GM23338 (cell line): ENCODE measurements around the gene IGFBP4. TPM values are rescaled to one million over a fixed set of nuclear protein-coding genes. Genes with fewer than 3 reads are reported as not detected.

Source experiments
- ATAC-seq: fragments of 200-7000 bp; cut with Tn5 transposase; 3 replicates; pipeline ENCODE4 v1.9.1; 2020
- DNase-seq: peaks from one replicate; pipeline ENCODE4 v3.0.0-alpha.2; 2015; ENCODE audit warnings: low spot score
- H2AFZ ChIP-seq: fragments of 200-600 bp; sonication (generic); 2 replicates; pipeline ENCODE4 v1.8.0; 2016; ENCODE audit warnings: antibody characterized with exemption, mild to moderate bottlenecking, moderate library complexity
- H3F3A ChIP-seq: fragments of 200-600 bp; sonication (generic); replicated peaks from 2 replicates; pipeline ENCODE4 v1.8.0; 2017; ENCODE audit warnings: antibody characterized with exemption, mixed run types, low read depth
- H3K27ac ChIP-seq: fragments of 200-600 bp; sonication (generic); 2 replicates; pipeline ENCODE4 v1.6.1; 2016; ENCODE audit warnings: low read depth
- H3K27me3 ChIP-seq: fragments of 200-600 bp; sonication (generic); 2 replicates; pipeline ENCODE4 v1.8.0; 2016; ENCODE audit warnings: mild to moderate bottlenecking, mixed run types, moderate library complexity; ENCODE audit not compliant: insufficient read depth
- H3K36me3 ChIP-seq: fragments of 200-600 bp; sonication (generic); 2 replicates; pipeline ENCODE4 v1.8.0; 2016; ENCODE audit warnings: mild to moderate bottlenecking; ENCODE audit not compliant: insufficient read depth
- H3K4me1 ChIP-seq: fragments of 200-600 bp; sonication (generic); 2 replicates; pipeline ENCODE4 v1.8.0; 2016; ENCODE audit warnings: mild to moderate bottlenecking, moderate library complexity; ENCODE audit not compliant: insufficient read depth
- H3K4me2 ChIP-seq: fragments of 200-600 bp; sonication (generic); 2 replicates; pipeline ENCODE4 v1.7.1; 2017; ENCODE audit warnings: mixed run types
- H3K4me3 ChIP-seq: fragments of 200-600 bp; sonication (generic); 2 replicates; pipeline ENCODE4 v1.6.1; 2016; ENCODE audit warnings: mixed run types
- H3K79me2 ChIP-seq: fragments of 200-600 bp; sonication (generic); replicated peaks from 2 replicates; pipeline ENCODE4 v1.8.0; 2017; ENCODE audit warnings: mild to moderate bottlenecking; ENCODE audit not compliant: insufficient read depth
- H3K9me2 ChIP-seq: fragments of 200-600 bp; sonication (generic); 2 replicates; pipeline ENCODE4 v1.8.0; 2017; ENCODE audit not compliant: insufficient read depth
- H4K20me1 ChIP-seq: fragments of 200-600 bp; sonication (generic); replicated peaks from 2 replicates; pipeline ENCODE4 v1.8.0; 2017; ENCODE audit warnings: mild to moderate bottlenecking; ENCODE audit not compliant: insufficient read depth
- H3K27ac Mint-ChIP-seq: 2 replicates; pipeline ENCODE4 v1.8.0; 2020; ENCODE audit warnings: inconsistent platforms, mild to moderate bottlenecking, moderate library complexity, mixed read lengths
- H3K27me3 Mint-ChIP-seq: 3 replicates; pipeline ENCODE4 v1.8.0; 2022; ENCODE audit warnings: low read depth, mild to moderate bottlenecking, moderate library complexity, mixed read lengths, inconsistent platforms; ENCODE audit not compliant: insufficient read depth, poor library complexity
- H3K36me3 Mint-ChIP-seq: 3 replicates; pipeline ENCODE4 v1.8.0; 2021; ENCODE audit warnings: low read depth, mild to moderate bottlenecking, inconsistent platforms, moderate library complexity, mixed read lengths
- H3K4me1 Mint-ChIP-seq: 3 replicates; pipeline ENCODE4 v1.8.0; 2020; ENCODE audit warnings: mild to moderate bottlenecking, inconsistent platforms, mixed read lengths
- H3K4me3 Mint-ChIP-seq: 3 replicates; pipeline ENCODE4 v1.8.0; 2021; ENCODE audit warnings: moderate library complexity, mild to moderate bottlenecking, inconsistent platforms, mixed read lengths
- H3K9me3 Mint-ChIP-seq: 3 replicates; pipeline ENCODE4 v1.8.0; 2020; ENCODE audit warnings: moderate library complexity, mild to moderate bottlenecking, inconsistent platforms, mixed read lengths
- CREB1 ChIP-seq: fragments of 250-450 bp; sonication (Bioruptor Pico); IDR thresholded peaks from 2 replicates; pipeline ENCODE4 v1.5.0; 2020; ENCODE audit warnings: low read depth, mild to moderate bottlenecking, moderate library complexity
- EZH2 ChIP-seq: fragments of 200-600 bp; sonication (generic); IDR thresholded peaks from one replicate; pipeline ENCODE4 v1.8.0; 2017; ENCODE audit warnings: antibody characterized with exemption, mild to moderate bottlenecking, low read depth; ENCODE audit not compliant: unreplicated experiment
- EZH2phosphoT487 ChIP-seq: fragments of 200-600 bp; sonication (generic); IDR thresholded peaks from one replicate; pipeline ENCODE4 v1.8.1; 2018; ENCODE audit warnings: antibody characterized with exemption; ENCODE audit not compliant: unreplicated experiment
- JUNB ChIP-seq: IDR thresholded peaks from one replicate; pipeline ENCODE4 v1.6.1; 2016; ENCODE audit warnings: antibody characterized with exemption; ENCODE audit not compliant: unreplicated experiment
- NANOG ChIP-seq: IDR thresholded peaks from 2 replicates; pipeline ENCODE4 v1.6.1; 2016; ENCODE audit warnings: antibody characterized with exemption, borderline replicate concordance
- POLR2AphosphoS5 ChIP-seq: IDR thresholded peaks from 2 replicates; pipeline ENCODE4 v1.6.1; 2016; ENCODE audit warnings: antibody characterized with exemption, low read depth
- ZNF331 ChIP-seq: fragments of 250-450 bp; sonication (Bioruptor Pico); IDR thresholded peaks from 2 replicates; pipeline ENCODE4 v1.5.0; 2020; ENCODE audit warnings: low read depth, mild to moderate bottlenecking, moderate library complexity
- polyA plus RNA-seq: library from polyadenylated mRNA; unstranded; fragments of >200 nt; fragmentation: Nextera tagmentation; extraction: Ambion mirVana; gene quantifications from 2 replicates; pipeline ENCODE4 v1.2.1, GENCODE V29; 2016
- total RNA-seq: library from RNA; depleted of rRNA; stranded (reverse); fragments of >200 nt; shearing (Covaris generic); gene quantifications from 2 replicates; pipeline ENCODE4 v1.2.3, GENCODE V29; 2014
- TF ChIP-seq, protein P1 (sequence below), 2 experiments: fragments of 200-600 bp in 1 of 2; sonication (generic) in 1 of 2; conservative IDR thresholded peaks; 2 replicates each; pipeline versions ENCODE4 v1.5.1 to v1.6.1; 2016 to 2017; ENCODE audit warnings: antibody characterized with exemption in 2 of 2, low read depth in 2 of 2, mild to moderate bottlenecking in 2 of 2, moderate library complexity in 1 of 2
- TF ChIP-seq, protein P2 (sequence below): IDR thresholded peaks from one replicate; pipeline ENCODE4 v1.6.1; 2018; ENCODE audit warnings: antibody characterized with exemption; ENCODE audit not compliant: unreplicated experiment
- TF ChIP-seq, protein P3 (sequence below): fragments of 250-450 bp; sonication (Bioruptor Pico); IDR thresholded peaks from 2 replicates; pipeline ENCODE4 v1.5.0; 2020; ENCODE audit warnings: mild to moderate bottlenecking, moderate library complexity

IGFBP4 gene
- total and polyA plus RNA-seq, 2 experiments from 2014 or later = 38.7 to 78.9 TPM

DNA sequence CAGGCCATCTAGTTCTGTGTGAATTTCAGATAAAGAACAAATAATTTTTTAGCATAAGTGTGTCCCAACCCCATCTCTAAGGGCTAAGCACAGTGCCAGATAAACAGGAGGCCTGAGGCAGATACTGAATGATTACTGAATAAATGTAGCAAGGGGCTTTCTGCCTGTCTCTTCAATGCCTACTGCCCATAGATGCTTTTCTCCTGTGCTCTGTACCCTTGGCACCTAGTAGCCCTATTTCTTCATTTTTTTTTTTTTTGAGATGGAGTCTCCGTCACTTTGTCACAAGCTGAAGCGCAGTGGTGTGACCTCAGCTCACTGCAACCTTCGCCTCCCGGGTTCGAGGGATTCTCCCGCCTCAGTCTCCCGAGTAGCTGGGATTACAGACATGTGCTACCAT lies 25.3 kb downstream of the IGFBP4 start:
- no peak for TF ChIP-seq NANOG
- no peak for TF ChIP-seq CREB1
- TF ChIP-seq ZNF331 (CRISPR knock-in tag) = no peak
- TF ChIP-seq, protein P1, sequence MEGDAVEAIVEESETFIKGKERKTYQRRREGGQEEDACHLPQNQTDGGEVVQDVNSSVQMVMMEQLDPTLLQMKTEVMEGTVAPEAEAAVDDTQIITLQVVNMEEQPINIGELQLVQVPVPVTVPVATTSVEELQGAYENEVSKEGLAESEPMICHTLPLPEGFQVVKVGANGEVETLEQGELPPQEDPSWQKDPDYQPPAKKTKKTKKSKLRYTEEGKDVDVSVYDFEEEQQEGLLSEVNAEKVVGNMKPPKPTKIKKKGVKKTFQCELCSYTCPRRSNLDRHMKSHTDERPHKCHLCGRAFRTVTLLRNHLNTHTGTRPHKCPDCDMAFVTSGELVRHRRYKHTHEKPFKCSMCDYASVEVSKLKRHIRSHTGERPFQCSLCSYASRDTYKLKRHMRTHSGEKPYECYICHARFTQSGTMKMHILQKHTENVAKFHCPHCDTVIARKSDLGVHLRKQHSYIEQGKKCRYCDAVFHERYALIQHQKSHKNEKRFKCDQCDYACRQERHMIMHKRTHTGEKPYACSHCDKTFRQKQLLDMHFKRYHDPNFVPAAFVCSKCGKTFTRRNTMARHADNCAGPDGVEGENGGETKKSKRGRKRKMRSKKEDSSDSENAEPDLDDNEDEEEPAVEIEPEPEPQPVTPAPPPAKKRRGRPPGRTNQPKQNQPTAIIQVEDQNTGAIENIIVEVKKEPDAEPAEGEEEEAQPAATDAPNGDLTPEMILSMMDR (conservative IDR thresholded peaks at IDR 0.05; ENCODE audit: low read depth in 2 of 2) = no peak
- no peak for TF ChIP-seq EZH2phosphoT487
- no peak for TF ChIP-seq POLR2AphosphoS5
- TF ChIP-seq EZH2 = no peak
- TF ChIP-seq, protein P2, sequence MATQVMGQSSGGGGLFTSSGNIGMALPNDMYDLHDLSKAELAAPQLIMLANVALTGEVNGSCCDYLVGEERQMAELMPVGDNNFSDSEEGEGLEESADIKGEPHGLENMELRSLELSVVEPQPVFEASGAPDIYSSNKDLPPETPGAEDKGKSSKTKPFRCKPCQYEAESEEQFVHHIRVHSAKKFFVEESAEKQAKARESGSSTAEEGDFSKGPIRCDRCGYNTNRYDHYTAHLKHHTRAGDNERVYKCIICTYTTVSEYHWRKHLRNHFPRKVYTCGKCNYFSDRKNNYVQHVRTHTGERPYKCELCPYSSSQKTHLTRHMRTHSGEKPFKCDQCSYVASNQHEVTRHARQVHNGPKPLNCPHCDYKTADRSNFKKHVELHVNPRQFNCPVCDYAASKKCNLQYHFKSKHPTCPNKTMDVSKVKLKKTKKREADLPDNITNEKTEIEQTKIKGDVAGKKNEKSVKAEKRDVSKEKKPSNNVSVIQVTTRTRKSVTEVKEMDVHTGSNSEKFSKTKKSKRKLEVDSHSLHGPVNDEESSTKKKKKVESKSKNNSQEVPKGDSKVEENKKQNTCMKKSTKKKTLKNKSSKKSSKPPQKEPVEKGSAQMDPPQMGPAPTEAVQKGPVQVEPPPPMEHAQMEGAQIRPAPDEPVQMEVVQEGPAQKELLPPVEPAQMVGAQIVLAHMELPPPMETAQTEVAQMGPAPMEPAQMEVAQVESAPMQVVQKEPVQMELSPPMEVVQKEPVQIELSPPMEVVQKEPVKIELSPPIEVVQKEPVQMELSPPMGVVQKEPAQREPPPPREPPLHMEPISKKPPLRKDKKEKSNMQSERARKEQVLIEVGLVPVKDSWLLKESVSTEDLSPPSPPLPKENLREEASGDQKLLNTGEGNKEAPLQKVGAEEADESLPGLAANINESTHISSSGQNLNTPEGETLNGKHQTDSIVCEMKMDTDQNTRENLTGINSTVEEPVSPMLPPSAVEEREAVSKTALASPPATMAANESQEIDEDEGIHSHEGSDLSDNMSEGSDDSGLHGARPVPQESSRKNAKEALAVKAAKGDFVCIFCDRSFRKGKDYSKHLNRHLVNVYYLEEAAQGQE = no peak
- 0 out of 2 replicates have a peak, but pooled peaks cover 6% of the 10 kb centered on the region for H3F3A ChIP-seq
- Mint-ChIP-seq H3K9me3 (peaks cover 27% of the 10 kb centered on the region), H3K27ac (no peak overlapping the region), H3K4me1 (peaks cover 25% of the 10 kb centered on the region), H3K27me3 (peaks cover 28% of the 10 kb centered on the region), H3K4me3 (no peak overlapping the region), H3K36me3 (peaks cover 22% of the 10 kb centered on the region)
- no peaks in the 10 kb centered on the region for H3K9me2 ChIP-seq
- H3K4me2 ChIP-seq = no peak overlapping the region
- DNase-seq (no peak), ATAC-seq (no peak)
- no peaks in the 10 kb centered on the region for H4K20me1 ChIP-seq
- H3K27ac ChIP-seq = no peak overlapping the region
- H3K36me3 ChIP-seq = no peaks in the 10 kb centered on the region
- no peak overlapping the region for H2AFZ ChIP-seq
- H3K4me3 ChIP-seq = no peak overlapping the region
- H3K27me3 ChIP-seq = no peaks in the 10 kb centered on the region
- H3K79me2 ChIP-seq = no peaks in the 10 kb centered on the region
- H3K4me1 ChIP-seq = peaks cover 18% of the 10 kb centered on the region

DNA sequence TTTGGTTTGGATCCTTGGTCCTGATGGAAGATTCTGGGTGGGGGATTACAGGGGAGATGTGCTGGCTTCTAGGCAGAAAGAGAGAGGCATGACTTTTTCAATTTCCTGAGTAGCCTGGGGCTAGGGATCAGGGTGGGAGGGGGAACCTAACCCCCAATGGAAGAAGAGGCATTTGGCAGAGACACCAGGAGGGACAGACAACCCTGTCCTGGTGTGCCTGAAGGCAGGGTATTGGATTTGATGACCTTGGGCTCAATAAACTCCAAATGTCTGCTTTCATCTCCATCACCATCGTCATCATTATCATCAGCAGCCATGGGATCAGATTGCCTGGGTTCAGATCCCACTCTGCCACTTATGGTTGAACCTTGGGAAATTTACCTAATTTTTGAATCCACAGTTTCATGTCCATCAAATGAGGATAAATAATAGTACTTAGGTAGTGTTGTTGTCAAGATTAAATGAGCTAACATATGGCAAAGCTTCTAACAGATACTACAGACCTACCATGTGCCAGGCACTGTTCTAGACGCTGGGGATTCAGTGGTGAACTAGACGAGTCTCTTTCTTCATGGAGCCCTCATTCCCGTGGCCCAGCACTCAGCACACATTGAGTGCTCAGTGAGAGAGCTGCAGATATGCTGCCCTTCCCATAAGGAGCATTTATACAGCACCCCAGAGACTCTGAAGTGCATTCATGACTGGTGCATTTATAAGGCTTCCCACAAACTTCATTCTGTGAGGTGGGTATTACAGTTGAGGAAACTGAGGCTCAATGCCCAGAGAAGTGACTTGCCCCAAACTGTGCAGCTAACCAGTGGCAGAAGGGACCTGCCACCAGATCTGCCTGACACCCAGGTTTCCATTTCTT lies 26.8 kb downstream of the IGFBP4 start:
- H3K36me3 Mint-ChIP-seq = peaks cover 22% of the 10 kb centered on the region
- H4K20me1 ChIP-seq = no peaks in the 10 kb centered on the region
- no peak for TF ChIP-seq JUNB
- TF ChIP-seq, protein P3, sequence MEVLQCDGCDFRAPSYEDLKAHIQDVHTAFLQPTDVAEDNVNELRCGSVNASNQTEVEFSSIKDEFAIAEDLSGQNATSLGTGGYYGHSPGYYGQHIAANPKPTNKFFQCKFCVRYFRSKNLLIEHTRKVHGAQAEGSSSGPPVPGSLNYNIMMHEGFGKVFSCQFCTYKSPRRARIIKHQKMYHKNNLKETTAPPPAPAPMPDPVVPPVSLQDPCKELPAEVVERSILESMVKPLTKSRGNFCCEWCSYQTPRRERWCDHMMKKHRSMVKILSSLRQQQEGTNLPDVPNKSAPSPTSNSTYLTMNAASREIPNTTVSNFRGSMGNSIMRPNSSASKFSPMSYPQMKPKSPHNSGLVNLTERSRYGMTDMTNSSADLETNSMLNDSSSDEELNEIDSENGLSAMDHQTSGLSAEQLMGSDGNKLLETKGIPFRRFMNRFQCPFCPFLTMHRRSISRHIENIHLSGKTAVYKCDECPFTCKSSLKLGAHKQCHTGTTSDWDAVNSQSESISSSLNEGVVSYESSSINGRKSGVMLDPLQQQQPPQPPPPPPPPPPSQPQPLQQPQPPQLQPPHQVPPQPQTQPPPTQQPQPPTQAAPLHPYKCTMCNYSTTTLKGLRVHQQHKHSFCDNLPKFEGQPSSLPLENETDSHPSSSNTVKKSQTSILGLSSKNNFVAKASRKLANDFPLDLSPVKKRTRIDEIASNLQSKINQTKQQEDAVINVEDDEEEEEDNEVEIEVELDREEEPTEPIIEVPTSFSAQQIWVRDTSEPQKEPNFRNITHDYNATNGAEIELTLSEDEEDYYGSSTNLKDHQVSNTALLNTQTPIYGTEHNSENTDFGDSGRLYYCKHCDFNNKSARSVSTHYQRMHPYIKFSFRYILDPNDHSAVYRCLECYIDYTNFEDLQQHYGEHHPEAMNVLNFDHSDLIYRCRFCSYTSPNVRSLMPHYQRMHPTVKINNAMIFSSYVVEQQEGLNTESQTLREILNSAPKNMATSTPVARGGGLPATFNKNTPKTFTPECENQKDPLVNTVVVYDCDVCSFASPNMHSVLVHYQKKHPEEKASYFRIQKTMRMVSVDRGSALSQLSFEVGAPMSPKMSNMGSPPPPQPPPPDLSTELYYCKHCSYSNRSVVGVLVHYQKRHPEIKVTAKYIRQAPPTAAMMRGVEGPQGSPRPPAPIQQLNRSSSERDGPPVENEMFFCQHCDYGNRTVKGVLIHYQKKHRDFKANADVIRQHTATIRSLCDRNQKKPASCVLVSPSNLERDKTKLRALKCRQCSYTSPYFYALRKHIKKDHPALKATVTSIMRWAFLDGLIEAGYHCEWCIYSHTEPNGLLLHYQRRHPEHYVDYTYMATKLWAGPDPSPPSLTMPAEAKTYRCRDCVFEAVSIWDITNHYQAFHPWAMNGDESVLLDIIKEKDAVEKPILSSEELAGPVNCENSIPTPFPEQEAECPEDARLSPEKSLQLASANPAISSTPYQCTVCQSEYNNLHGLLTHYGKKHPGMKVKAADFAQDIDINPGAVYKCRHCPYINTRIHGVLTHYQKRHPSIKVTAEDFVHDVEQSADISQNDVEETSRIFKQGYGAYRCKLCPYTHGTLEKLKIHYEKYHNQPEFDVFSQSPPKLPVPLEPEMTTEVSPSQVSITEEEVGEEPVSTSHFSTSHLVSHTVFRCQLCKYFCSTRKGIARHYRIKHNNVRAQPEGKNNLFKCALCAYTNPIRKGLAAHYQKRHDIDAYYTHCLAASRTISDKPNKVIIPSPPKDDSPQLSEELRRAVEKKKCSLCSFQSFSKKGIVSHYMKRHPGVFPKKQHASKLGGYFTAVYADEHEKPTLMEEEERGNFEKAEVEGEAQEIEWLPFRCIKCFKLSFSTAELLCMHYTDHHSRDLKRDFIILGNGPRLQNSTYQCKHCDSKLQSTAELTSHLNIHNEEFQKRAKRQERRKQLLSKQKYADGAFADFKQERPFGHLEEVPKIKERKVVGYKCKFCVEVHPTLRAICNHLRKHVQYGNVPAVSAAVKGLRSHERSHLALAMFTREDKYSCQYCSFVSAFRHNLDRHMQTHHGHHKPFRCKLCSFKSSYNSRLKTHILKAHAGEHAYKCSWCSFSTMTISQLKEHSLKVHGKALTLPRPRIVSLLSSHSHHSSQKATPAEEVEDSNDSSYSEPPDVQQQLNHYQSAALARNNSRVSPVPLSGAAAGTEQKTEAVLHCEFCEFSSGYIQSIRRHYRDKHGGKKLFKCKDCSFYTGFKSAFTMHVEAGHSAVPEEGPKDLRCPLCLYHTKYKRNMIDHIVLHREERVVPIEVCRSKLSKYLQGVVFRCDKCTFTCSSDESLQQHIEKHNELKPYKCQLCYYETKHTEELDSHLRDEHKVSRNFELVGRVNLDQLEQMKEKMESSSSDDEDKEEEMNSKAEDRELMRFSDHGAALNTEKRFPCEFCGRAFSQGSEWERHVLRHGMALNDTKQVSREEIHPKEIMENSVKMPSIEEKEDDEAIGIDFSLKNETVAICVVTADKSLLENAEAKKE (CRISPR knock-in tag) = no peak

More for the DNA sequence above, 26.8 kb downstream of the IGFBP4 start:
- no peak overlapping the region for H3K4me3 Mint-ChIP-seq
- Histone ChIP-seq H3K36me3 (no peaks in the 10 kb centered on the region), H2AFZ (no peak overlapping the region), H3K4me1 (peaks cover 11% of the 10 kb centered on the region), H3K79me2 (no peaks in the 10 kb centered on the region), H3K4me3 (no peak overlapping the region), H3K9me2 (no peaks in the 10 kb centered on the region), H3K27me3 (no peaks in the 10 kb centered on the region), H3K27ac (no peak overlapping the region), H3F3A (no peaks in the 10 kb centered on the region), H3K4me2 (no peak overlapping the region)
- ATAC-seq (no peak), DNase-seq (no peak)
- peaks cover 17% of the 10 kb centered on the region for H3K4me1 Mint-ChIP-seq
- no peak overlapping the region for H3K27ac Mint-ChIP-seq
- peaks cover 20% of the 10 kb centered on the region for H3K27me3 Mint-ChIP-seq
- H3K9me3 Mint-ChIP-seq = peaks cover 24% of the 10 kb centered on the region
